GM18868 (cell line): ENCODE data around the gene RNF141.
A peak's percentile ranks its signal among the peaks of the same experiment; 100 is the strongest.

Experiments
- ATAC-seq: cut with Tn5 transposase; IDR thresholded peaks from one replicate; pipeline ENCODE4 v1.9.1; 2021; ENCODE audit warnings: mild to moderate bottlenecking, moderate library complexity; ENCODE audit not compliant: unreplicated experiment

The RNF141 gene, protein sequence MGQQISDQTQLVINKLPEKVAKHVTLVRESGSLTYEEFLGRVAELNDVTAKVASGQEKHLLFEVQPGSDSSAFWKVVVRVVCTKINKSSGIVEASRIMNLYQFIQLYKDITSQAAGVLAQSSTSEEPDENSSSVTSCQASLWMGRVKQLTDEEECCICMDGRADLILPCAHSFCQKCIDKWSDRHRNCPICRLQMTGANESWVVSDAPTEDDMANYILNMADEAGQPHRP

DNA sequence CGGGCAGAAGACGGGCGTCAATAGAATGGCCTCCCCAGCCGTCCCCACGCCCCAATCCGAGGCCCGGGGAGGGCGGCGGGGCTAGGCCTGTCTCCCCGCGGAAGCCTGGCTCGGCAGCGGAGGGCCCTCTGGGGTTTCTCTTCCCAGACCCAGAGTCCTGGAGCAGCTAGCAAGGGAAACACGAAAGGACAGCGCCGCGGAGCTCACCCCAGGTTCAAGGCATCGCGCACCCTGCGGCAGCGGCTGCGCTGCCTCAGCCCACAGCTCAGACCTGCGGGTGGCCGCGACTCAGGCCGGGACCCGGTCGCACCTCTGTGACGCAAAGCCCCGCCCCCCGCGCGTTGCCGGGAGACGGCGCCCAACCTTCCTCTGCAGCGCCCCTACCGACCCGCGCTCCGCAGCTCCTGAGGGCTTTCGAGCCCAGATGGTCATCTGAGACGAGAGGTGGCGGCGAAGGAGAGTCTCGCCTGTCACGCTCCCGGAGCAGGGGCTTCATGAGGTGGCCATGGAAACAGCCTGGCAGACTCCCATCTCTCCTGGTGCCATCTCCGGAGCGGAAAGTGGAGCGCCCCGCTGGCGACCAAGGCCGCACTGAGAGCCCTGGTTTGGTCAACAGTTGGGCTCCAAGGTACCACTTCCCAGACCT is at the start of gene RNF141:
RNF141 (minus strand) TSS at position 273 of the 646 bp plus-strand sequence. CDS start 7,029 bp downstream, outside the sequence.
- ATAC-seq = peak; percentile 98

DNA sequence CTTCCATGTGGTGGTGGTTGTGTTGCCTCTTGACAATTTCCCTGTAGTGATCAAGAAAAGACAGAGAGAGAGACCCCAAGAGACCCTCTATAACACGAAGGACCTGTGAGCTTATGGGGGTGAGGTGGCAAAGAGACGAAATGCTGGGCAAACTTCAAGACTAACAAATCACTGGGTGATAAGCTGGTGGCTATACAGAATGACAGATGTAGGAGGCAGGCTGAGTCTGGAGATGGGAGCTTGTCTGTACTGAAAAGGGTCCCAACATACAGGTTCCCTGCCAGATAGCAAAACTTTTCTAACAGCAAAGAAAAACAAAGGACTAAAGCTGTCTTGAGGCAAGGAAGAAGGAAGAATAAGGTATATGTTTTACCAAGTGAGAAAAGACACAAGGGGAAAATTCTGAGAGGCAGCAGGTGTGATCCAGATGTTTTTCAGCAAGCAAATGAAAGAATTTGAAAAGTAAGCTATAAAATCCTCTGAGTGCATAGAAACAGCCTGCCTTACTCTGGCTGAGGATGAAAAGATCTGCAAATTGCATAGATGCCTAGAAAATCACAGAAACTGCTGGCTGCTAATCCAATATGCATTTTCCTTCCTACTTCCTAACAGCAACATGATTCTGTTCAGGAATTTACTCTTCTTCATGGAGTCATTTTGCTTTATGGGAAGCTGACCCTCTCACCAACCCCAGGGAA is 49.4 kb upstream of the RNF141 start:
- ATAC-seq = no peak

DNA sequence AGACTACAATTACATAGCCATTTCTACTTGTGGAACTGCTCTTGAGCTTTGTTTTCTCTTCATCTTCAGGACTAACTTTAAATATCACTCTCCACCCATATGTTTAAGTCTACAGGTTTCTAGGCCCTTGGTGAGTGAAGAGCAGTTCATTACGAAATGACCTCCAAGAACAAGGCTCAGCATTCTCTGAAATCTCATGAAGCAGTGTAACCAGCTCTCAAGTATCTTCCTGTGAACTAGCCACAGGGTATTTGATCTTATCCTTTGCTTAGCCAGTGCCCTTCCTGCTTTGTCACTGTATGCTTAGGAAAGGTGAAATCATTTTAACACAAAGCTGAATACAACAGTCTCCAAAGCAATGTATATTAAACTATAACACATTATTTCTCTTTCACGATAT is 47.9 kb upstream of the RNF141 start:
- ATAC-seq = no peak

DNA sequence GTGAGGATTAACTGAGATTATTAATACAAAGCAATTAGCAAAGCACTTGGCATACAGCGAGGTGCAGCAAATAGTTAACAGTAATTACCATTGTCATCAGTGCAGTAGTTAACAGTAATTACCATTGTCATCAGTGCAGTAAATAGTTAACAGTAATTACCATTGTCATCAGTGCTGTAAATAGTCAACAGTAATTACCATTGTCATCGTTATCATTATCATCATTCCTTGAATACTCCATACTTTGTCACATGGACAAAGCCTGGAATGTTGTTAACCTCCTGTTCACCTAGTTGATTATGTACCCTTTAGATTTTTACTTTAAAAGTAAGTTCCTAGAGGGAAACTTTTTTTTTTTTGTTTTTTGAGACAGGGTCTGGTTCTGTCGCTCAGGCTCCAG is 47.0 kb upstream of the RNF141 start:
- no peak for ATAC-seq

DNA sequence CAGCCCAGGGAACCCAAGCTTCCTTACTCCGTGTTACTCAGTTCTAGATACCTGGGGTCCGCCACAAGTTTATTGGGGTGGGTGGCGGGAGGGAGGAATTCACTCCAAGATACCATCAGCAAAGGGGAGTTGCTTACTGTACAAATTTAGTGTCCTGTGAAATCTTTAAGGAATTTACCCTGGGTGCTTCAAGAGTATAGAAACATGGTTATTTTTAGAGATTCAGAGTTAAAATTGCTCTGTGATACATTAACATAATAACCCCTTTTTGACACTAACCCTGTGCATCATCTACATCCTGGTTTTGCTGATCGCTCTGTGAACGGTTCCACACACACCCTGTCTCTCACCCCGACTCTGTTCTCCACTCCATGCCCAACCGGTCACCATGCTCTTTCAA is 46.4 kb upstream of the RNF141 start:
- no peak for ATAC-seq

DNA sequence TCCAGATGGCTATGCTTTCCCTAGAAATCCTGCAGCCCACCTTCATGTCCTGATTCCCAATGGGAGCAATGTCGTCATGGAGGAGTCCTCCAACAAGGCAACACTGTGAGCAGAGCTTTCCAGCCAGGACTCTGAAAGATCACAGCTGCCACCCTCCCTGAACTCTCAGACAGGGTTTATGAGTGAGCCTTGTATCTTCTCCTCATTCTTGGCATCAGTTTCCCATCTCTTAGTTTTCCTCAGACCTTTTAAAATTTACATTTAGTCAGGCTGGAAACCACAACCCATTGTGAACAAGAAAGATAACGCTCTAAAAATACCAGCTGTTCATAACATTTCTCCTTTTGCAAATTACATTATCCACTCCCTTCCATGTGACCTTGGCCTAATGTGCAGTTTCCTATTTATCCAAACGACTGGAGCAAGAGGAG is 43.1 kb upstream of the RNF141 start:
- no peak for ATAC-seq

DNA sequence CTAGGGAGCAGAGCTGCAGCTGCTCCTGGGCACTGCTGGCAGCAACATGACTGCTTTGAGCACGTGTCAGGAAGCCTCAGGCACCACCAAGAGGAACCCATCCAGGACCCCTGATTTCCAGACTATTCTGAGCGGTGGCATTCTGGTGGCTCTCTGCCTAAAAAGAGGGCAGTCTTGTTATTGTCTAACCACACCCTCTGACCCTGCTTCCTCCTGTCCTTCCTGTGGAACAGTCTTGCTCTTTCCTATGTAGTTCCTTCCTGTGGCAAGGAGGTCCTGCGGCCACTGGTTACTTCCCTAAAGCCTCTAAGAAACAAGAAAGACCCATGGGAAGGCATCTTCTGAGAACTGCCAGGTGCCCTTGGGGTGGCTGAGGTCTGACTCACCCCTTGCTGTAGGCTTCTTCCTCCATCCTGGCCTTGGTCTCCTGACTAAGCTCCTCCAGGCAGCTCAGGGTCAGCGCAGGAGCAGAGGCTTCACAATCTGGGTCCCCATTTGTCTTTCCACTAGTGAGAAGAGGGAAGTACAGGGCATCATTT is 40.6 kb upstream of the RNF141 start:
- ATAC-seq = no peak

DNA sequence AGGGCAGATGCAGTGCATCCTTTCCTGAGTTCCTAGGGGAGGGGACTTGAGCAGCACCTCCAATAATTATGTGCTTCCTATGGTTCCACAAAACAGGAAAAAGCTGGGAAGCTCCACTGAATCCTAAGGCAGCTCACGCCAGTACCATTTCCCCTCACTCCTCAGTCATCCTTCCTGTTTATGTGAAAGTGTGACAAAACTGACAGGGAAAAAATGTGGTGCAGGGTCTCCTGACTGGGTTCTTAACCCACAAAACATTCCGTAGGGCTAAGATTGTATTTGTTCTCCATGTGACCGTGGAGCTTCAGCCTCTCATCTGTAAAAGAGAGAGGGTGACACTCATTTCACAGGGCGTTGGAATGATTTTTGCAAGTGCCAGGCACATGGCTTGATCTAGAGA is 39.6 kb upstream of the RNF141 start:
- ATAC-seq = no peak

DNA sequence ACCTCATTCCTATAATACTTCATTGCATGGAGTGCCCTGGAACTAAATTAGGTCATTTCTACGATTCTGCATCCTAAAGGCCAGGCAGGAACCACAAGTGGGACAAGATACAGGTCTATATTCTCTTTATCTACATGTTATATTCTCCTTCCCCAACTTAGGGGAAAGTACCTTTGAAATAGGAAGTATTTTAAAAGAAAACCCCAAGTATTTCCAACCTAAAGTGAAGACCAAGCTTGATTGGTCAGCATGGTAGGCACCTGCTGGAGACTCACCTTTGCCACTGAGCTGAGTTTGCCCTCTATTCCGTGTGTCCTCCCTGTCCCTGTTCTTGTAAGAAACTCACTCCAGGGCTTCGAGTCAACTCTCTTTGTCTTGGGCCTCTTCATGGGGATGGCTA is 38.7 kb upstream of the RNF141 start:
- no peak for ATAC-seq

DNA sequence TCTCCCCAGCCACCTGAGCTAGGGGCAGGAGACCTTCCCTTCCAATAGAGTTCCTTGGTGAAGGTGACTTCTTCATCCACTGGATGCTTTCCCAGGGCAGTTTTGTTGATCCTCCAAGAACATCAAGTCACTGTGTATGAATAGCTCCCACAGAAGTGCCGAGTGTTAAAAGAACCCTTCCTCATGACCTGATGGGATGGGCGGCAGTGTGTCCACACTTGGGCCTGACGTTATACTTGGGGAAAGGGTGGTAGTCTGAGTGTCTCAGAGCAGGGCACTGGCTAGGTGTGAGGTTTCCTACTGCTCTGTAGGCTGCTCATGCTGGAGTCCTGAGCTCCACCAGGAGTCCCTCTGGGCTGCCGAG is 35.0 kb upstream of the RNF141 start:
- ATAC-seq = no peak

DNA sequence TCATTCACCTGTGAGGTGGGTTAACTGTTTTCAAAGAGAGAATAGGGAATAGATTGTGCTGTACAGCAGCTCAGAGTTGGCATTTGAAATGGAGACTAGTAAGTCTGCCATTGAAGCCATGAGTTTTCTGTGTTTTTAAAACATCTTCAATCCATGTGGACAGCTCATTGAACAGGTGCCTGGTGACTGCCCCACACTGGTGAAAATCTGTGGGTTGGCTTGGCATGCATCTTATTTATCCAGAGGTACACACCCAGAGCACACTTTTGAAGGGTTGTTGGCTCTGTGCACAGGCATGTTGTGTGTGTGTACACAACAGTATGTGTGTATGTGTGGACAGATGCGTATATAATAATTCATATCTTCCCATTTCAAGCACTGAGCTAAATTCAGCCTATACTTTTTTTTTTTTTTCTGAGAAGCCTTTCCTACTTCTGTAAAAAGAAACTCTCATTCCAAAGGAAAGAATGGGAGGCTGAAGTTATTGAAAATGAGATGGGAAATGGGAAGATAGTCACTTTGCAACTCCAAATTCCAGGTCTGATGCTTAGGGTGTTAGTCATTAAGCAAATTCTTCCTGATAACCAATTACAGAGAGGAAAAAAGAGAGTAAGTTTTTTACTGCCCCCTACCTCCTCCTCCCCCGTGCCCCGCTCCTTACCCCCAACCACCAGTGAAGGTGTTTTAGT is 34.5 kb upstream of the RNF141 start:
- ATAC-seq = no peak

DNA sequence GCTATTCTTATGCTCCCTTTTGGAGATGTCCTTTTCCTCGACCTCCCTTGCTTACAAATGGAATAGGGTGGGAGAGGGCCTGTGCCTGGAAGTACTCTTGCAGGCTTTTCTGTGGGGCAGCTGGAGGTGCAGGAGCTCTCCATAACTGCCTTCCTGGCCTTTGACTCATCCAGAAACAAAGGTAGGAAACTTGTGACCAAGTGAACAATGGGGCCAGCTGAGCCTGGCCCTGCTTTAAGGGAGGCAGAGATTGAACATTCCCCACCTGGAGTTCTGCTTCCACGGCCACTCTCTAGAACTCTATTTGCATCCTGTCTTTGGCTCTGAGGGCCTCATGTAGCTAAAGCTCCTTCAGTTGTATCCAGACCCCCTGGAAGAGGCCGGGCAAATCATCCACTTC is 32.6 kb upstream of the RNF141 start:
- ATAC-seq = no peak

DNA sequence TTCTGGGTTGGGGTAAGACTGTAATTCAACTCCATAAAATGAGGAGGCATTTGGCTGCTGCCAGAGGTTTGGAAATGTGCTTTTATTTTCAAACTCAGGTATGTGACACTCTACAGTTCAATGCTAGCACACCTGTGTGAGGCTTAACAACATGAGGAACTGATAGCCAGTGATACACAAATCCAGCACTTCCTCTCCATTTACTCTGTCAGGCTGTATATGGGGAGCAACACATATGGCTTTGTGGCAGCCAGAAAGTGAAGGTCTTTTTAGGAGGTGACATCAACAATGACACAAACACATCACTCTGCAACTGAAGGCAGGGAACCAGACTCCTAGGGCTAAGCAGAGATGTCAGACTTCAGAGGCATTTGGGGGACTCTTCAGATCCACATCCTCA is 32.0 kb upstream of the RNF141 start:
- ATAC-seq = no peak

DNA sequence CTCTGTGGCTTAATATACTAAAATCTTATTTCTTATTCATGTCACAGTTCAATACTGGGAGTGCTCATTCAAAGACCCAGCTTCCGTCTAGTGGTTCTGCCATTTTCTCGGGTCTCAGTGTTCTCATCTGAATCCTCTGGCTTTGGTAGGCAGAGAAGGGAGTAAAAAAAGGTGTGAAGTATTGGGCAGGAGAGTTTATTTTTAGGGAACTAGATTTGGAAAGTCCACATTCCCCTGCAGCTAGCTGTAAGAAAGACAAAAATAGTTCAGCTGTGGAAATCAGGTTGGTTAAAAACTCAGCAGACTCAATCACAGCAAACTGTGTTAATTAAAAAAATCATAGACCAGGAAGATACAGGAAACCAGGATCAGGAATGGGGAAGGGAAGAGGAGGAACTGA is 31.5 kb upstream of the RNF141 start:
- no peak for ATAC-seq

DNA sequence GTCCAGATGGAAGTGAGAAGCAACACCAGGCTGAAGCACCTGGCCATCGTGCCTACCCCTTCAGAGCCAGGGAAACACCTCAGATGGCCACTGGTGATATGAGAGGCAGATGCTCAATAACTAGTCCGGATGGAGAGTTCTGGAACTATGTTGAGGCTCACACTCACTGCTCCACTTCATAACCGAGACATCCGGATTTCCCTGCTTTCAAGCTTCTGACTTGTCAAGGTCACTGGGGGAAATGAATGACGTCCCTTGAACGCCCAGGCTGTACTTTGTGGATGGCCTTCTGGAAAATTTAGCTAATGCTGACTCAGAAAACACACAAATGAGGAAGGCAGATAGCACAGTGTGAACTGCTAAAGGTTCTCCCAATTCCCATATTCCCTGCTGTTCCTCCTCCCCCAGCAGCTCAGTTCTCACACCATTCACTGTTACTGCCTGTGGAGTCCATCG is 27.5 kb upstream of the RNF141 start, which contains the start of gene LYVE1:
LYVE1 (minus strand) TSS at position 180 of the 456 bp plus-strand sequence; CDS start at position 47, 133 bp downstream.
- no peak for ATAC-seq

DNA sequence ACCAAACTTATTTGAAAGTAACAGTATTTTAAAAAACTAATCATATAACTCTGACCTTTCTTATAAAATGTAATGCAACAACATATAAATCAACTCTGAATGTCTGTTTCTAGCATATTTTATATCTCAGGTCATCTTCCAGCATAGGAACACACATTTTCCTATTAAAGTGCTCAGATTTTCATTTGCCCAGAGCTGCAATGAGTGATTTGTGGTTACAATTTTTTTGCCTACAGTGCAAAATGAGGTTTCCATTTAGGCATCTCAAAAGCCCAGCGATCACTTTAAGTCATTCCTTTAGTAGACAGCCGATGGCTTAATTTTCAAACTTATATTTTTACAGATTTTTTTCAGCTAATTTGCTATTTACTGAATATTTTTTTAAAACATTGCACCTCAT is 26.5 kb upstream of the RNF141 start:
- ATAC-seq = no peak

DNA sequence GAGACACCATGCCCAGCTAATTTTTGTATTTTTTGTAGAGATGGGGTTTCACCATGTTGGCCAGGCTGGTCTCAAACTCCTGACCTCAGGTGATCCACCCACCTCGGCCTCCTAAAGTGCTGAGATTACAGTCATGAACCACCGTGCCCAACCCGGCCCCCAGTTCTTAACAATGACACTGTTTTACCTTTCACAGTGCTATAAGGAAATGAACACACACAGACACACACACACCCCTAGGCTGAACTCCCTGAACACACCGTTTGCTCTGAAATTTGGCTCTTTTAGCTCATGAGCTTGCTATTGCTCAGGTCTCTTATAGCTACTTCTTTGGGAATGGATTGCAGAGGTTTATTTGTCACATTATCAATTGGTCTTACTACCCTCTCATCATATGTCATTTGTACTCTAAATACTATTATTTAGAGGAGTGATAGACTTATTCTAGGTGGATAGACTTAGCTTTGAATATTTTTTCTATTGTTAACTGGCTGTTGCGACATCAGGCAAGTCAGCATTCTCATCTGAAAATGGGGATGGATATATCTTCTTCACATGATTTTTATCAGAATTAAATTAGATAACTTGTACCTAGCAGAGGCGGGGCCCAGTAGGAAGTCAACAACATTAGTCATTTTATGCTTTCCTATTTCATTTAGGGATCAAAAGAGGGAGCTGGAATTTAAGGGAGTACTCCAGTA is 25.4 kb upstream of the RNF141 start:
- no peak for ATAC-seq

DNA sequence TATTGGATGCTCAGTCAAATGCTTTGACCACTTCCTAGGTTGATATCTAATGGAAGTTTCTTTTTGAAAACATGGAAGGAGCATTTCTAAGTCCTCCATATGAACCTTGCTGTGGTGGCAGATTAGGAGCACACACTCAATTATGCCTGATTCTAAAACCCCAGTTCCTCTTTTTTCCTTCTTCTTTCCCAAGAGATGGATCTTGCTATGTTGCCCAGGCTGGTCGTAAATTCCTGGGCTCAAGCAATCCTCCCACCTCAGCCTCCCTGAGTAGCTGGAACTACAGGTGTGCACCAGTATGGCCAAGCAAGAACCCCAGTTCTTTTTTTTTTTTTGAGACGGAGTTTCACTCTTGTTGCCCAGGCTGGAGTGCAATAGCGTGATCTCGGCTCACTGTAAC is 24.5 kb upstream of the RNF141 start:
- ATAC-seq = no peak

DNA sequence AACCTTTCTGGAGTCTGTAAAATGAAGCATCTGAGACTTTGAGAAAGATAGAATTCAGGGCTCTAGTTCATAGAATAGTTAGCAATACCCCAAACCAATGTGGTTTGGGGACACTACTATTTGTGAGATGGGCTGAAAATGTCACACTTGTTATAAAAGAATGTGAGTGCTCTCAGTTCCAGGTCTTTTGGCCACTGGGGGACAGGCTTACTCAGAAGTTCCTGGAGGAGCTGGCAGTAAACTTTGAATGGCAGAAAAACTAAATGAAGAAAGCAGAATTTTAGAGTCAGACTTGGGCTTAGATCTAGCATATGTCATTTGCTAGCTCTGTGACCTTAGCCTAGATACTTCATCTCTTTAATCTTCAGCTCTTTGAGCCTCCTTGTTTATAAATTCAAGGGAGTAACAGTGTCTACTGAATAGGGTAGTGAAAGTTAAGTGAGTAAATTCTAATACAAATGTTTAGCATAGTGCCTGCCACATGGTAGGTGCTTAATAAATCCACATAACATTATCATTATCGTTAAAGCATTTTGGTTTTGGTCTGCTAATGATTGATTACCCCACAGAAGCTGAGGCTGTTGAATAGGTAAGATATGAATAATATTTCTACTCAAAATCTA is 23.8 kb upstream of the RNF141 start:
- no peak for ATAC-seq

DNA sequence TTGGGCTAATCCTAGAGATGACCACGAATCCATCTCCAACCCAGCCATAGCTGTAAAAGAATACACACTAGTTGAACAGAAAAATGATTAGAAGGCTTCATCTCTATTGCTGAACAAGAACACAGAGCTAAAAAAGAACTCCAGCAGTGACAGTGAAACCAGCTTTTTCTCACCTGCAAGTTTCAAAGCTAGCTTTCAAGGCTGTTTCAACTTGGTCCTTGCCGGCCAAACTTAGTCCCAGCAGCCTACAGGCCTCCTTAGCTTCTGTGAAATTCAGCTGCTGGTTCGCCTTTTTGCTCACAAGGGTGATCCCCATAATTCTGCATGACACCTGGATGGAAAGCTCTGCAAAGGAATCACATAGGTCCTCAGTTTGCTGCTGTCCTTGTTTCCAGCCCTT is 23.0 kb upstream of the RNF141 start:
- no peak for ATAC-seq
